Astrocyte (in vitro differentiated cells and primary cell): ENCODE results near the gene SAP130.

Experiments used
- CTCF ChIP-seq: IDR thresholded peaks from 2 replicates; pipeline ENCODE4 v1.5.1; 2011; ENCODE audit warnings: low read depth, mild to moderate bottlenecking, inconsistent platforms, low read length, moderate library complexity; ENCODE audit not compliant: insufficient read depth
- EZH2 ChIP-seq: IDR thresholded peaks from 2 replicates; pipeline ENCODE4 v1.6.1; 2012; ENCODE audit warnings: mild to moderate bottlenecking, low read length, inconsistent platforms; ENCODE audit not compliant: insufficient read depth

GRCh38 chr2:128076461-128077106 lies 48.7 kb upstream of the SAP130 start:
- TF ChIP-seq EZH2 (no peak), CTCF (no peak)
